H1 (cell line): Measurements from ENCODE around the gene CDCA5. TPM values are rescaled to one million over a fixed set of nuclear protein-coding genes. Genes with fewer than 3 reads are reported as not detected.

Experiments used
- CTCF ChIA-PET: fragments of 300-600 bp; sonication (Branson Sonifier 250); formaldehyde crosslinking; loops from one replicate; lab custom pipeline; 2021; ENCODE audit not compliant: partially characterized antibody; lab: Charles Lee
- POLR2A ChIA-PET: fragments of 300-600 bp; sonication (Branson Sonifier 250); formaldehyde crosslinking; loops from one replicate; lab custom pipeline; 2021; ENCODE audit warnings: inconsistent platforms; ENCODE audit not compliant: partially characterized antibody; lab: Charles Lee
- DNase-seq, 2 experiments: peaks; one replicate each; pipeline versions ENCODE4 v3.0.0 to v3.0.0-alpha.2; 2010 to 2022; ENCODE audit warnings: low spot score in 2 of 2, low read depth in 1 of 2, mixed read lengths in 1 of 2
- FAIRE-seq: peaks from 2 replicates; lab custom pipeline; 2011; peaks lifted over from hg19 to GRCh38; lab: Jason Lieb, UNC
- H2AFZ ChIP-seq: 2 replicates; pipeline ENCODE4 v1.8.1; 2012; ENCODE audit warnings: low read length, inconsistent platforms
- H2AK5ac ChIP-seq: 2 replicates; pipeline ENCODE4 v1.6.1; 2013; ENCODE audit warnings: low read depth, low read length
- H2BK120ac ChIP-seq: replicated peaks from 2 replicates; pipeline ENCODE3; 2013; ENCODE audit warnings: low read depth, low read length, inconsistent platforms
- H2BK12ac ChIP-seq: 2 replicates; pipeline ENCODE4 v1.6.1; 2013; ENCODE audit warnings: low read depth, low read length
- H2BK15ac ChIP-seq: 2 replicates; pipeline ENCODE4 v1.6.1; 2013; ENCODE audit warnings: low read length
- H2BK20ac ChIP-seq: 2 replicates; pipeline ENCODE4 v1.6.1; 2013; ENCODE audit warnings: low read length
- H2BK5ac ChIP-seq: 2 replicates; pipeline ENCODE4 v1.6.1; 2013; ENCODE audit warnings: low read depth, low read length
- H3K14ac ChIP-seq: 2 replicates; pipeline ENCODE4 v1.6.1; 2013; ENCODE audit warnings: inconsistent platforms; ENCODE audit not compliant: insufficient read length
- H3K18ac ChIP-seq: 2 replicates; pipeline ENCODE4 v1.6.1; 2013; ENCODE audit warnings: low read length; ENCODE audit errors: extremely low read depth
- H3K23ac ChIP-seq: 2 replicates; pipeline ENCODE4 v1.6.1; 2013; ENCODE audit warnings: inconsistent platforms; ENCODE audit not compliant: insufficient read length
- H3K23me2 ChIP-seq: 2 replicates; pipeline ENCODE4 v1.6.1; 2013; ENCODE audit warnings: low read depth, low read length
- H3K27ac ChIP-seq: 2 replicates; pipeline ENCODE4 v1.6.1; 2011; ENCODE audit warnings: low read depth, low read length, inconsistent platforms
- H3K27me3 ChIP-seq, 4 experiments: replicated peaks in 1 of 4; 1 replicate in 1 of 4; 2 replicates in 3 of 4; pipeline versions ENCODE4 v1.6.1 to v1.8.1; 2011 to 2013; ENCODE audit warnings: low read length in 3 of 4, mild to moderate bottlenecking in 3 of 4, inconsistent platforms in 2 of 4, mixed read lengths in 2 of 4, moderate library complexity in 1 of 4; ENCODE audit not compliant: control insufficient read depth in 3 of 4, insufficient read depth in 3 of 4; ENCODE audit errors: extremely low read depth in 1 of 4
- H3K36me3 ChIP-seq, 4 experiments: 2 replicates each; pipeline versions ENCODE4 v1.6.1 to v1.8.1; 2011 to 2013; ENCODE audit warnings: mild to moderate bottlenecking in 4 of 4, low read length in 3 of 4, moderate library complexity in 2 of 4, control low read depth in 1 of 4, inconsistent platforms in 1 of 4; ENCODE audit not compliant: insufficient read depth in 4 of 4, control insufficient read depth in 2 of 4
- H3K4ac ChIP-seq: replicated peaks from 2 replicates; pipeline ENCODE3; 2013; ENCODE audit warnings: low read length, low read depth, mixed read lengths, inconsistent platforms; ENCODE audit not compliant: insufficient read length
- H3K4me1 ChIP-seq, 4 experiments: replicated peaks in 1 of 4; 1 replicate in 1 of 4; 2 replicates in 3 of 4; pipeline versions ENCODE4 v1.6.1 to v1.8.1; 2011 to 2013; ENCODE audit warnings: low read length in 3 of 4, inconsistent platforms in 2 of 4, mixed read lengths in 1 of 4; ENCODE audit not compliant: insufficient read depth in 4 of 4, control insufficient read depth in 3 of 4
- H3K4me2 ChIP-seq, 2 experiments: 2 replicates each; pipeline versions ENCODE4 v1.6.1 to v1.8.1; 2011 to 2013; ENCODE audit warnings: low read depth in 2 of 2, low read length in 2 of 2, control low read depth in 1 of 2, inconsistent platforms in 1 of 2, mild to moderate bottlenecking in 1 of 2; ENCODE audit not compliant: insufficient read depth in 1 of 2
- H3K4me3 ChIP-seq, 4 experiments: fragments of 200-600, 300-600 bp in 1 of 4; sonication (generic), shearing (Covaris generic), sonication (Bioruptor Twin) in 1 of 4; 2 replicates each; pipeline versions ENCODE4 v1.5.1 to v1.8.1; 2011 to 2016; ENCODE audit warnings: low read length in 4 of 4, low read depth in 3 of 4, control low read depth in 2 of 4, inconsistent platforms in 2 of 4, mild to moderate bottlenecking in 2 of 4, mixed read lengths in 1 of 4, moderate library complexity in 1 of 4; ENCODE audit not compliant: insufficient read depth in 2 of 4; ENCODE audit errors: extremely low read depth in 1 of 4
- H3K56ac ChIP-seq: replicated peaks from 2 replicates; pipeline ENCODE3; 2013; ENCODE audit warnings: low read depth, mild to moderate bottlenecking, mixed read lengths, low read length, inconsistent platforms; ENCODE audit not compliant: insufficient read length
- H3K79me1 ChIP-seq: 2 replicates; pipeline ENCODE4 v1.6.1; 2013; ENCODE audit warnings: low read depth, low read length, control low read depth
- H3K79me2 ChIP-seq, 2 experiments: 2 replicates each; pipeline versions ENCODE4 v1.6.1 to v1.8.1; 2012 to 2013; ENCODE audit warnings: low read length in 2 of 2, mild to moderate bottlenecking in 2 of 2, inconsistent platforms in 1 of 2; ENCODE audit not compliant: insufficient read depth in 2 of 2, control insufficient read depth in 1 of 2
- H3K9ac ChIP-seq, 4 experiments: replicated peaks in 1 of 4; 1 replicate in 1 of 4; 2 replicates in 3 of 4; pipeline versions ENCODE4 v1.6.1 to v1.8.1; 2011 to 2013; ENCODE audit warnings: low read depth in 3 of 4, low read length in 3 of 4, control low read depth in 2 of 4, mild to moderate bottlenecking in 2 of 4, moderate library complexity in 2 of 4, inconsistent platforms in 1 of 4; ENCODE audit errors: extremely low read depth in 1 of 4
- H3K9me3 ChIP-seq, 2 experiments: 2 replicates each; pipeline versions ENCODE4 v1.6.1 to v1.8.1; 2012 to 2013; ENCODE audit warnings: mild to moderate bottlenecking in 2 of 2, moderate library complexity in 2 of 2, control low read depth in 1 of 2, inconsistent platforms in 1 of 2, low read depth in 1 of 2, low read length in 1 of 2, mixed read lengths in 1 of 2; ENCODE audit not compliant: insufficient read depth in 2 of 2
- H4K20me1 ChIP-seq, 2 experiments: replicated peaks in 1 of 2; 2 replicates each; pipeline versions ENCODE3 to v1.8.1; 2011 to 2013; ENCODE audit warnings: inconsistent platforms in 2 of 2, low read length in 2 of 2, mild to moderate bottlenecking in 1 of 2; ENCODE audit not compliant: insufficient read depth in 2 of 2, control insufficient read depth in 1 of 2
- H4K5ac ChIP-seq: 2 replicates; pipeline ENCODE4 v1.6.1; 2013; ENCODE audit warnings: low read length, low read depth, mixed read lengths, inconsistent platforms; ENCODE audit not compliant: insufficient read length
- H4K8ac ChIP-seq: 2 replicates; pipeline ENCODE4 v1.8.0; 2013; ENCODE audit warnings: mild to moderate bottlenecking, moderate library complexity, low read length, inconsistent platforms; ENCODE audit not compliant: insufficient read depth; ENCODE audit errors: extremely low read depth
- H4K91ac ChIP-seq: replicated peaks from 2 replicates; pipeline ENCODE3; 2013; ENCODE audit warnings: low read length, mixed read lengths, inconsistent platforms; ENCODE audit not compliant: insufficient read length
- CBX5 ChIP-seq: fragments of 300-800, 300-1000 bp; sonication (generic); IDR thresholded peaks from 2 replicates; pipeline ENCODE4 v1.7.1; 2016; ENCODE audit warnings: antibody characterized with exemption, low read length, low read depth
- KDM5A ChIP-seq: fragments of 200-600 bp; IDR thresholded peaks from 2 replicates; pipeline ENCODE4 v1.7.1; 2012; ENCODE audit warnings: mild to moderate bottlenecking, low read length, inconsistent platforms, mixed read lengths
- RNF2 ChIP-seq: fragments of 200-900, 300-1000 bp; sonication (generic); IDR thresholded peaks from 2 replicates; pipeline ENCODE4 v1.7.1; 2016; ENCODE audit warnings: borderline replicate concordance, low read depth, mild to moderate bottlenecking, antibody characterized with exemption, low read length; ENCODE audit not compliant: poor library complexity, severe bottlenecking; ENCODE audit errors: missing control alignments
- SAP30 ChIP-seq: fragments of 300-600 bp; sonication (generic); IDR thresholded peaks from 2 replicates; pipeline ENCODE4 v1.7.1; 2012; ENCODE audit warnings: low read length, moderate library complexity, mild to moderate bottlenecking, inconsistent platforms; ENCODE audit not compliant: insufficient read depth, insufficient replicate concordance
- SP4 ChIP-seq: IDR thresholded peaks from 2 replicates; pipeline ENCODE4 v1.6.1; 2012; ENCODE audit warnings: low read length, inconsistent platforms
- USF2 ChIP-seq: IDR thresholded peaks from 2 replicates; pipeline ENCODE4 v1.6.1; 2011; ENCODE audit warnings: low read length, improper control_type of control experiment
- WGBS, 2 experiments: shearing (Covaris generic) in 1 of 2; methylation state at CpG; one replicate each; pipeline versions ENCODE4 v1.1.6 to v1.1.7; 2013 to 2015; ENCODE audit warnings: low lambda C conversion rate in 2 of 2, mixed read lengths in 2 of 2, inconsistent platforms in 1 of 2, low coverage in 1 of 2, missing lambda C conversion rate in 1 of 2; ENCODE audit not compliant: insufficient replicate concordance in 2 of 2, insufficient coverage in 1 of 2, insufficient read length in 1 of 2; ENCODE audit errors: extremely low coverage in 1 of 2, missing lambda C conversion rate in 1 of 2; 5-methylcytosine and 5-hydroxymethylcytosine counted together
- polyA plus RNA-seq, 7 experiments: library from polyadenylated mRNA; depleted of rRNA in 3 of 7; stranded (reverse) in 5 of 7; unstranded in 2 of 7; fragments of >200 nt in 5 of 7; fragments of 200-250 nt in 2 of 7; gene quantifications; 1 replicate in 5 of 7; 2 replicates in 1 of 7; 4 replicates in 1 of 7; pipeline versions ENCODE4 v1.2.1 to v1.2.3, GENCODE V29; 2011 to 2013; ENCODE audit warnings: missing spikeins in 2 of 7, mixed read lengths in 2 of 7
- total RNA-seq: library from RNA; stranded (reverse); fragmentation: NEBNext Ultra II Directional; extraction: Animal tissue kit (Norgen Biotek cat#: 25700); gene quantifications from 2 replicates; pipeline ENCODE4 v1.2.1, GENCODE V29; 2021
- TF ChIP-seq, protein P1 (sequence below): IDR thresholded peaks from 2 replicates; pipeline ENCODE4 v1.6.1; 2012; ENCODE audit warnings: inconsistent platforms

Gene CDCA5
- total and polyA plus RNA-seq, 2 of the 8 experiments (the other 6 are each of a cell fraction or from before 2014, with no cell fraction given) = 39.2 to 87.0 TPM

DNA sequence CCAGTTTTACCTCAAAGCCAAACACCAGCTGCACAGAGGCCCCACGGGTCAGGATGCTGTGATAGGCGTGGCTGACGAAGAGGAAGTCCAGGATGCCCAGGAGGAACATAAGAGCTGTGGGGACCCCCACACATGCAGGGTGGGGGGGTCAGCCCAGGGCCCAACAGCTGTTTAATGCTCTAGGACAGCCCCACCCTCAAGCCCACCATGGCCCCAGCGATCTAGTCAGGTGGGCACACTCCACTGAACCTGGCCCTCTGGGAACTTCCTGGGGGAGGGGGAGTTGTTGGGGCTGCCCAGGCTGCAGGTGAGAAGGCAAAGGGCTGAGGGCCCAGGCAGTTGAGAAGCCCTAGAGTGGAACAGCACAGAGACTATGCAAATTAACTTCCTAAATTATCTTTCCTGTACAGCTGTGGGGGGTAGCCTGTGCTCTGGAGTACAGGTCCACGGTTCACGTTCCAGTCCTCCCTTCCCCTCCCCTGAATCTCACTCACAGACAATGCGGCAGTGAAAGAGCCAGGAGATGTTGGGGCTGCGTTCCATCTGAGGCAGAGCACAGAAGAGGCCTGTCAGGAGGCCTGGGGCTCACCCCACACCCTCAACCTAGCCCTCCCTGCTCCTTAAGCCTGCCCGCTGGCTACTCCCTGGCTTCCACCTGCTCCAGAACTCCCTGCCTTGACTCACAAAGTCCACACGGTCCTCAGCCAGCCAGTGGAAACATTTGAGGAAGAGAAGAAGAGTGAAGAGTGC is 48.6 kb upstream of the CDCA5 start:
- peaks cover 0 to 15% of the 10 kb centered on the region in 2 experiments; a peak in 1 of 4 replicates for H3K79me2 ChIP-seq
- no peak overlapping the region for H2BK15ac ChIP-seq
- peaks cover 14 to 38% (median 32%) of the 10 kb centered on the region in 4 experiments; a peak in 7 of 8 replicates for H3K36me3 ChIP-seq
- no peak overlapping the region for H3K4me3 ChIP-seq
- peaks cover 0 to 14% of the 10 kb centered on the region in 2 experiments for H4K20me1 ChIP-seq
- no peaks in the 10 kb centered on the region for H3K9me3 ChIP-seq
- H3K27ac ChIP-seq = no peak overlapping the region
- no peak overlapping the region for H3K9ac ChIP-seq
- no peak overlapping the region for H2BK120ac ChIP-seq
- peaks cover 0 to 13% (median 7%) of the 10 kb centered on the region in 4 experiments; a peak in 6 of 7 replicates for H3K4me1 ChIP-seq
- POLR2A ChIA-PET = interaction anchor here (1.5 to 15.8 kb wide), 2 partner anchors 17 to 196 kb away, joined by 3 to 305 read pairs; partner anchors contain the start of genes FAU, GPHA2, MRPL49 and TM7SF2
- no peak overlapping the region for H2AFZ ChIP-seq
- no peak overlapping the region for H4K91ac ChIP-seq
- no peak overlapping the region for H3K56ac ChIP-seq
- TF ChIP-seq RNF2 (no peak), USF2 (no peak), KDM5A (no peak), SP4 (no peak), SAP30 (no peak), CBX5 (no peak)
- TF ChIP-seq, protein P1, sequence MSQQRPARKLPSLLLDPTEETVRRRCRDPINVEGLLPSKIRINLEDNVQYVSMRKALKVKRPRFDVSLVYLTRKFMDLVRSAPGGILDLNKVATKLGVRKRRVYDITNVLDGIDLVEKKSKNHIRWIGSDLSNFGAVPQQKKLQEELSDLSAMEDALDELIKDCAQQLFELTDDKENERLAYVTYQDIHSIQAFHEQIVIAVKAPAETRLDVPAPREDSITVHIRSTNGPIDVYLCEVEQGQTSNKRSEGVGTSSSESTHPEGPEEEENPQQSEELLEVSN = no peak
- no peak overlapping the region for H3K23ac ChIP-seq
- WGBS, 2 experiments = 85% methylated on average over 10 of the region's 10 CpGs; no CpG with 5 or more reads in 1 of the 2 experiments
- no peak for FAIRE-seq
- peak overlapping the region; percentile 29; the same call in 1 of the 2 replicates for H4K8ac ChIP-seq
- H4K5ac ChIP-seq = no peak overlapping the region
- H3K23me2 ChIP-seq = peaks cover 14% of the 10 kb centered on the region
- no peak overlapping the region for H2AK5ac ChIP-seq
- no peak for DNase-seq
- no peak overlapping the region for H2BK5ac ChIP-seq
- H3K27me3 ChIP-seq = no peaks in the 10 kb centered on the region
- H3K4ac ChIP-seq = no peak overlapping the region
- no peak overlapping the region for H2BK20ac ChIP-seq
- CTCF ChIA-PET = interaction anchor here (0.8 to 9.5 kb wide), 5 partner anchors 14 to 285 kb away, joined by 3 to 71 read pairs (median 5); partner anchors contain the start of gene TM7SF2
- no peak overlapping the region for H3K18ac ChIP-seq
- 0 out of 2 replicates have a peak overlapping the region, but pooled peaks have one; percentile 23 for H2BK12ac ChIP-seq
- peak overlapping the region; percentile 77 to 91; a peak in 2 of 4 replicates for H3K4me2 ChIP-seq
- H3K14ac ChIP-seq = no peak overlapping the region
- peaks cover 3% of the 10 kb centered on the region; the same call in 1 of the 2 replicates for H3K79me1 ChIP-seq
